HepG2 (cell line): ENCODE data around the gene SPSB2. TPM values are rescaled to one million over a fixed set of nuclear protein-coding genes. Genes with fewer than 3 reads are reported as not detected.

Source experiments
- CBX1 ChIP-seq: IDR thresholded peaks from one replicate; pipeline ENCODE4 v1.6.1; 2016; ENCODE audit warnings: antibody characterized with exemption, low read depth
- CREB1 ChIP-seq, 2 experiments: fragments of 450-650 bp in 1 of 2; IDR thresholded peaks; 2 replicates each; pipeline ENCODE4 v1.6.1; 2016 to 2017; ENCODE audit warnings: control low read depth in 1 of 2, mild to moderate bottlenecking in 1 of 2, missing compliant biosample characterization in 1 of 2, missing genetic modification characterization in 1 of 2
- FOSL2 ChIP-seq: sonication (generic); formaldehyde crosslinking; IDR thresholded peaks from 2 replicates; pipeline ENCODE4 v1.4.0; 2020; ENCODE audit warnings: missing genetic modification reagents
- MEIS1 ChIP-seq: sonication (generic); formaldehyde crosslinking; IDR thresholded peaks from 2 replicates; pipeline ENCODE4 v1.9.0; 2021; ENCODE audit warnings: mild to moderate bottlenecking, missing genetic modification reagents, moderate library complexity, borderline replicate concordance
- MXD4 ChIP-seq: IDR thresholded peaks from 2 replicates; pipeline ENCODE4 v1.6.1; 2016; ENCODE audit warnings: mild to moderate bottlenecking, missing biosample characterization, missing genetic modification reagents
- PCBP2 ChIP-seq: fragments of 200-400 bp; formaldehyde crosslinking; optimal IDR thresholded peaks from 2 replicates; pipeline ENCODE3; 2018; ENCODE audit warnings: low read length, low read depth; ENCODE audit not compliant: poor library complexity, severe bottlenecking
- REXO4 ChIP-seq: sonication (generic); formaldehyde crosslinking; IDR thresholded peaks from 2 replicates; pipeline ENCODE4 v1.8.0; 2022; ENCODE audit warnings: missing genetic modification reagents, mild to moderate bottlenecking, borderline replicate concordance
- TSC22D2 ChIP-seq: sonication (generic); formaldehyde crosslinking; IDR thresholded peaks from 2 replicates; pipeline ENCODE4 v1.5.1; 2020; ENCODE audit warnings: missing genetic modification reagents, mild to moderate bottlenecking, borderline replicate concordance
- XBP1 ChIP-seq: sonication (generic); formaldehyde crosslinking; IDR thresholded peaks from 2 replicates; pipeline ENCODE4 v1.5.0; 2020; ENCODE audit warnings: missing genetic modification reagents
- ZBTB8A ChIP-seq: sonication (generic); formaldehyde crosslinking; IDR thresholded peaks from 2 replicates; pipeline ENCODE4 v1.4.0; 2020; ENCODE audit warnings: mild to moderate bottlenecking, low read depth, missing genetic modification reagents, borderline replicate concordance
- ZNF713 ChIP-seq: sonication (generic); formaldehyde crosslinking; IDR thresholded peaks from 2 replicates; pipeline ENCODE4 v1.4.0; 2020; ENCODE audit warnings: mild to moderate bottlenecking, missing genetic modification reagents
- ZNF773 ChIP-seq: sonication (generic); formaldehyde crosslinking; IDR thresholded peaks from 2 replicates; pipeline ENCODE4 v1.4.0; 2020; ENCODE audit warnings: missing genetic modification reagents, borderline replicate concordance
- polyA plus RNA-seq, 8 experiments: library from polyadenylated mRNA; depleted of rRNA in 3 of 8; stranded (reverse) in 7 of 8; unstranded in 1 of 8; fragments of >200 nt; fragmentation: Illumina TruSeq in 4 of 8; extraction: Trizol in 4 of 8; gene quantifications; 2 replicates each; pipeline versions ENCODE4 v1.2.1 to v1.2.3, GENCODE V29; 2011 to 2016; ENCODE audit warnings: low read depth in 4 of 8, missing spikeins in 1 of 8, mixed read lengths in 1 of 8; ENCODE audit not compliant: insufficient read depth in 1 of 8
- total RNA-seq, 5 experiments: library from RNA; depleted of rRNA; stranded (reverse); fragments of >200 nt; fragmentation: Illumina TruSeq; extraction: Trizol; gene quantifications; 2 replicates each; pipeline ENCODE4 v1.2.3, GENCODE V29; 2016; ENCODE audit warnings: low read depth in 1 of 5
- TF ChIP-seq, protein P1 (sequence below): sonication (generic); formaldehyde crosslinking; IDR thresholded peaks from 2 replicates; pipeline ENCODE4 v1.4.0; 2020; ENCODE audit warnings: missing genetic modification reagents, borderline replicate concordance
- TF ChIP-seq, protein P2 (sequence below): IDR thresholded peaks from 2 replicates; pipeline ENCODE4 v1.6.1; 2016; ENCODE audit warnings: control low read depth
- TF ChIP-seq, protein P3 (sequence below): sonication (generic); formaldehyde crosslinking; IDR thresholded peaks from 2 replicates; pipeline ENCODE4 v1.9.0; 2021; ENCODE audit warnings: missing genetic modification reagents, mild to moderate bottlenecking, borderline replicate concordance
- TF ChIP-seq, protein P4 (sequence below): IDR thresholded peaks from 2 replicates; pipeline ENCODE4 v1.6.1; 2012; ENCODE audit warnings: low read depth, low read length, improper control_type of control experiment
- TF ChIP-seq, protein P5 (sequence below): IDR thresholded peaks from 2 replicates; pipeline ENCODE4 v1.6.1; 2016; ENCODE audit warnings: missing compliant biosample characterization, missing genetic modification reagents, borderline replicate concordance

Gene SPSB2
- total and polyA plus RNA-seq, 2 of the 13 experiments (the other 11 are each of a cell fraction or from before 2014, with no cell fraction given), result 2.0 to 6.2 TPM

DNA sequence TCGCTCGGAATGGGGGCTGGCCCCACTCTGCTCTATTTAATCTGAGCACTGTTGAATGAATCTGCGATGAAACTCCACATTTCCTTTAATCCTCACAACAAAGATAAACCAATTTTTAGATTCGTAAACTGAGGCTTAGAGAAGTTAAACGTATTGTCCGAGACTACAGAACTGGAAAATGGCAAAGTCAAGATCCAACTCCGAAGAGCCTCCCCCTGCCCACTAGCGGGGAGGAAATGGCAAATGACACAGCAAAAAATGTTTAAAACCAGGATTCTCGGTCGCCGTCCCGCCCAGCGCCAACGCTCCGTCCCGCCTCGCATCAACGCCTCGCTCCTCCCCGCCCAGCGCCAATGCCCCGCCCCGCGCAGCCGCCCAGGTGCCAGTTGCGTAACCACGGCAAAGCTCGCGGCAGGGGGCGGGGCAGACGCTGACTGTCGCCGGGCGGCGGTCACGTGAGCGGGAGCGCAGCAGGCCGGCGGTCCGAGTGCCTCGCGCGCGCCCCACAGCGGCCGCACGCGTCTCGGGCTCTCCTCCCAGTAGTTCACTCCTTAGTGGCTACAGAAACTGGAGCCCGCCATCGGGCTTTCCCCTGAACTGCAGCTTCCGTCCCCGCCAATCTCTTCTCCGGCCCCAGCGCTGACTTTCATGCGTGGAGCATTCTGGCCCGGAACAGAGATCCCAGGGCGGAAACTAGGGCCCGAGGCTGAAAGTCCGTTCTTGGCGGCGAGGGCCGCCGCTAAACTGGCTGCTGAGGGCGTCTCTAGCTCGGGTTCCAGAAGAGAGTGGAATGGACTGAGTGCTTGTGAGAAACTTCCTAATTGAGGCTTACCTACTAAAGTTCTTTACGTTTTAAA lies 17.9 kb upstream of the SPSB2 start (continued):
- TF ChIP-seq MEIS1 (CRISPR knock-in tag) (peak; percentile 85), MXD4 (peak; percentile 84; the same call in 1 of the 2 replicates), TSC22D2 (CRISPR knock-in tag) (peak; percentile 75; the same call in 1 of the 2 replicates), CREB1 (IDR thresholded peaks at IDR 0.05) (peak; percentile 58; the same call in 1 of the 2 replicates), CREB1 (CRISPR knock-in tag; IDR thresholded peaks at IDR 0.05) (0 out of 2 replicates have a peak, but pooled peaks have one; percentile 21), ZNF773 (CRISPR knock-in tag) (peak; percentile 65; the same call in 1 of the 2 replicates), PCBP2 (no peak), REXO4 (no peak), XBP1 (CRISPR knock-in tag) (no peak), CBX1 (no peak), ZNF713 (peak; percentile 59; the same call in 1 of the 2 replicates), ZBTB8A (CRISPR knock-in tag) (no peak), FOSL2 (peak; percentile 70)
- TF ChIP-seq, protein P1, sequence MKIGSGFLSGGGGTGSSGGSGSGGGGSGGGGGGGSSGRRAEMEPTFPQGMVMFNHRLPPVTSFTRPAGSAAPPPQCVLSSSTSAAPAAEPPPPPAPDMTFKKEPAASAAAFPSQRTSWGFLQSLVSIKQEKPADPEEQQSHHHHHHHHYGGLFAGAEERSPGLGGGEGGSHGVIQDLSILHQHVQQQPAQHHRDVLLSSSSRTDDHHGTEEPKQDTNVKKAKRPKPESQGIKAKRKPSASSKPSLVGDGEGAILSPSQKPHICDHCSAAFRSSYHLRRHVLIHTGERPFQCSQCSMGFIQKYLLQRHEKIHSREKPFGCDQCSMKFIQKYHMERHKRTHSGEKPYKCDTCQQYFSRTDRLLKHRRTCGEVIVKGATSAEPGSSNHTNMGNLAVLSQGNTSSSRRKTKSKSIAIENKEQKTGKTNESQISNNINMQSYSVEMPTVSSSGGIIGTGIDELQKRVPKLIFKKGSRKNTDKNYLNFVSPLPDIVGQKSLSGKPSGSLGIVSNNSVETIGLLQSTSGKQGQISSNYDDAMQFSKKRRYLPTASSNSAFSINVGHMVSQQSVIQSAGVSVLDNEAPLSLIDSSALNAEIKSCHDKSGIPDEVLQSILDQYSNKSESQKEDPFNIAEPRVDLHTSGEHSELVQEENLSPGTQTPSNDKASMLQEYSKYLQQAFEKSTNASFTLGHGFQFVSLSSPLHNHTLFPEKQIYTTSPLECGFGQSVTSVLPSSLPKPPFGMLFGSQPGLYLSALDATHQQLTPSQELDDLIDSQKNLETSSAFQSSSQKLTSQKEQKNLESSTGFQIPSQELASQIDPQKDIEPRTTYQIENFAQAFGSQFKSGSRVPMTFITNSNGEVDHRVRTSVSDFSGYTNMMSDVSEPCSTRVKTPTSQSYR, result peak; percentile 84
- TF ChIP-seq, protein P2, sequence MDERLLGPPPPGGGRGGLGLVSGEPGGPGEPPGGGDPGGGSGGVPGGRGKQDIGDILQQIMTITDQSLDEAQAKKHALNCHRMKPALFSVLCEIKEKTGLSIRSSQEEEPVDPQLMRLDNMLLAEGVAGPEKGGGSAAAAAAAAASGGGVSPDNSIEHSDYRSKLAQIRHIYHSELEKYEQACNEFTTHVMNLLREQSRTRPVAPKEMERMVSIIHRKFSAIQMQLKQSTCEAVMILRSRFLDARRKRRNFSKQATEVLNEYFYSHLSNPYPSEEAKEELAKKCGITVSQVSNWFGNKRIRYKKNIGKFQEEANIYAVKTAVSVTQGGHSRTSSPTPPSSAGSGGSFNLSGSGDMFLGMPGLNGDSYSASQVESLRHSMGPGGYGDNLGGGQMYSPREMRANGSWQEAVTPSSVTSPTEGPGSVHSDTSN (CRISPR knock-in tag), result no peak
- TF ChIP-seq, protein P3, sequence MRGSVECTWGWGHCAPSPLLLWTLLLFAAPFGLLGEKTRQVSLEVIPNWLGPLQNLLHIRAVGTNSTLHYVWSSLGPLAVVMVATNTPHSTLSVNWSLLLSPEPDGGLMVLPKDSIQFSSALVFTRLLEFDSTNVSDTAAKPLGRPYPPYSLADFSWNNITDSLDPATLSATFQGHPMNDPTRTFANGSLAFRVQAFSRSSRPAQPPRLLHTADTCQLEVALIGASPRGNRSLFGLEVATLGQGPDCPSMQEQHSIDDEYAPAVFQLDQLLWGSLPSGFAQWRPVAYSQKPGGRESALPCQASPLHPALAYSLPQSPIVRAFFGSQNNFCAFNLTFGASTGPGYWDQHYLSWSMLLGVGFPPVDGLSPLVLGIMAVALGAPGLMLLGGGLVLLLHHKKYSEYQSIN, result no peak
- TF ChIP-seq, protein P4, sequence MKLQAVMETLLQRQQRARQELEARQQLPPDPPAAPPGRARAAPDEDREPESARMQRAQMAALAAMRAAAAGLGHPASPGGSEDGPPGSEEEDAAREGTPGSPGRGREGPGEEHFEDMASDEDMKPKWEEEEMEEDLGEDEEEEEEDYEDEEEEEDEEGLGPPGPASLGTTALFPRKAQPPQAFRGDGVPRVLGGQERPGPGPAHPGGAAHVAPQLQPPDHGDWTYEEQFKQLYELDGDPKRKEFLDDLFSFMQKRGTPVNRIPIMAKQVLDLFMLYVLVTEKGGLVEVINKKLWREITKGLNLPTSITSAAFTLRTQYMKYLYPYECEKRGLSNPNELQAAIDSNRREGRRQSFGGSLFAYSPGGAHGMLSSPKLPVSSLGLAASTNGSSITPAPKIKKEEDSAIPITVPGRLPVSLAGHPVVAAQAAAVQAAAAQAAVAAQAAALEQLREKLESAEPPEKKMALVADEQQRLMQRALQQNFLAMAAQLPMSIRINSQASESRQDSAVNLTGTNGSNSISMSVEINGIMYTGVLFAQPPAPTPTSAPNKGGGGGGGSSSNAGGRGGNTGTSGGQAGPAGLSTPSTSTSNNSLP, result 0 out of 2 replicates have a peak, but pooled peaks have one; percentile 37
- TF ChIP-seq, protein P5, sequence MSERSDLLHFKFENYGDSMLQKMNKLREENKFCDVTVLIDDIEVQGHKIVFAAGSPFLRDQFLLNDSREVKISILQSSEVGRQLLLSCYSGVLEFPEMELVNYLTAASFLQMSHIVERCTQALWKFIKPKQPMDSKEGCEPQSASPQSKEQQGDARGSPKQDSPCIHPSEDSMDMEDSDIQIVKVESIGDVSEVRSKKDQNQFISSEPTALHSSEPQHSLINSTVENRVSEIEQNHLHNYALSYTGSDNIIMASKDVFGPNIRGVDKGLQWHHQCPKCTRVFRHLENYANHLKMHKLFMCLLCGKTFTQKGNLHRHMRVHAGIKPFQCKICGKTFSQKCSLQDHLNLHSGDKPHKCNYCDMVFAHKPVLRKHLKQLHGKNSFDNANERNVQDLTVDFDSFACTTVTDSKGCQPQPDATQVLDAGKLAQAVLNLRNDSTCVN, result no peak
